IMR-90 (cell line): Measurements from ENCODE around the gene CPEB1.
"Not testable (repeated sequence)": the region's sequence is repeated elsewhere in the genome, so short reads cannot be mapped to it uniquely, and the experiment has no call there.

ENCODE experiments used
- BHLHE40 ChIP-seq: fragments of 150-350 bp; IDR thresholded peaks from 2 replicates; pipeline ENCODE4 v1.6.1; 2016; ENCODE audit warnings: mild to moderate bottlenecking, low read depth, low read length
- CEBPB ChIP-seq: IDR thresholded peaks from 2 replicates; pipeline ENCODE4 v1.6.1; 2012; ENCODE audit warnings: low read depth, low read length, improper control_type of control experiment
- CHD1 ChIP-seq: IDR thresholded peaks from 2 replicates; pipeline ENCODE4 v1.6.1; 2012; ENCODE audit warnings: low read depth, low read length, improper control_type of control experiment
- CTCF ChIP-seq: conservative IDR thresholded peaks from 2 replicates; pipeline ENCODE4 v1.5.1; 2012; ENCODE audit warnings: mild to moderate bottlenecking, low read depth, low read length, improper control_type of control experiment
- ELK1 ChIP-seq: fragments of 150-350 bp; IDR thresholded peaks from 2 replicates; pipeline ENCODE4 v1.6.1; 2016; ENCODE audit warnings: low read depth, mild to moderate bottlenecking, low read length, moderate library complexity, borderline replicate concordance
- MXI1 ChIP-seq: IDR thresholded peaks from 2 replicates; pipeline ENCODE4 v1.6.1; 2012; ENCODE audit warnings: low read depth, mild to moderate bottlenecking, low read length, moderate library complexity, borderline replicate concordance
- NFE2L2 ChIP-seq: fragments of 150-350 bp; IDR thresholded peaks from 2 replicates; pipeline ENCODE4 v1.6.1; 2016; ENCODE audit warnings: low read depth, mild to moderate bottlenecking, low read length
- POLR2A ChIP-seq: IDR thresholded peaks from 2 replicates; pipeline ENCODE4 v1.6.1; 2012; ENCODE audit warnings: mild to moderate bottlenecking, low read depth, low read length
- RAD21 ChIP-seq: IDR thresholded peaks from 2 replicates; pipeline ENCODE4 v1.6.1; 2012; ENCODE audit warnings: low read length, improper control_type of control experiment
- RCOR1 ChIP-seq: IDR thresholded peaks from 2 replicates; pipeline ENCODE4 v1.6.1; 2012; ENCODE audit warnings: mild to moderate bottlenecking, low read length, improper control_type of control experiment; ENCODE audit not compliant: insufficient replicate concordance
- RFX5 ChIP-seq: IDR thresholded peaks from 2 replicates; pipeline ENCODE4 v1.8.0; 2012; ENCODE audit warnings: low read depth, mild to moderate bottlenecking, low read length, moderate library complexity
- SMC3 ChIP-seq: fragments of 150-350 bp; IDR thresholded peaks from 2 replicates; pipeline ENCODE4 v1.6.1; 2016; ENCODE audit warnings: low read depth, mild to moderate bottlenecking, antibody characterized with exemption, low read length, moderate library complexity
- USF2 ChIP-seq: fragments of 150-350 bp; IDR thresholded peaks from 2 replicates; pipeline ENCODE4 v1.6.1; 2017; ENCODE audit warnings: mild to moderate bottlenecking, antibody characterized with exemption, low read length, low read depth

- TF ChIP-seq BHLHE40, CTCF, RFX5, NFE2L2, SMC3, RAD21, POLR2A, CEBPB, ELK1, MXI1, USF2, RCOR1, CHD1: not testable (repeated sequence)
Measured at GRCh38 chr15:82513587-82513986, 133.6 kb downstream of the CPEB1 start.
